BLaER1 (cell line): ENCODE data around the gene CXCL12.

Source experiments
- H3K27ac ChIP-seq: shearing (Covaris generic); formaldehyde crosslinking; 2 replicates; pipeline ENCODE4 v1.8.1; 2022
- H3K27me3 ChIP-seq: shearing (Covaris generic); formaldehyde crosslinking; 2 replicates; pipeline ENCODE4 v1.8.1; 2022
- H3K36me3 ChIP-seq: shearing (Covaris generic); formaldehyde crosslinking; 2 replicates; pipeline ENCODE4 v1.8.1; 2022
- H3K4me1 ChIP-seq: shearing (Covaris generic); formaldehyde crosslinking; 2 replicates; pipeline ENCODE4 v1.8.1; 2022
- H3K4me2 ChIP-seq: shearing (Covaris generic); formaldehyde crosslinking; 2 replicates; pipeline ENCODE4 v1.8.1; 2022
- H3K4me3 ChIP-seq: shearing (Covaris generic); formaldehyde crosslinking; 2 replicates; pipeline ENCODE4 v1.8.1; 2022
- H3K9ac ChIP-seq: shearing (Covaris generic); formaldehyde crosslinking; 2 replicates; pipeline ENCODE4 v1.8.1; 2022
- H3K9me3 ChIP-seq: shearing (Covaris generic); formaldehyde crosslinking; 2 replicates; pipeline ENCODE4 v1.8.1; 2022
- H4K20me1 ChIP-seq: shearing (Covaris generic); formaldehyde crosslinking; 2 replicates; pipeline ENCODE4 v1.8.1; 2022
- Cebpa-rat ChIP-seq: shearing (Covaris generic); IDR thresholded peaks from 2 replicates; pipeline ENCODE4 v1.8.1; 2022

CXCL12 gene

GRCh38 chr10:44332465-44332864, 52.4 kb downstream of the CXCL12 start:
- Histone ChIP-seq H3K36me3 (no peaks in the 10 kb centered on the region), H3K4me1 (peaks cover 20% of the 10 kb centered on the region), H3K4me3 (no peak overlapping the region), H3K9me3 (no peaks in the 10 kb centered on the region), H3K27me3 (no peaks in the 10 kb centered on the region), H3K4me2 (no peak overlapping the region), H3K27ac (no peak overlapping the region), H3K9ac (no peak overlapping the region), H4K20me1 (no peaks in the 10 kb centered on the region)
- TF ChIP-seq Cebpa-rat, result no peak

DNA sequence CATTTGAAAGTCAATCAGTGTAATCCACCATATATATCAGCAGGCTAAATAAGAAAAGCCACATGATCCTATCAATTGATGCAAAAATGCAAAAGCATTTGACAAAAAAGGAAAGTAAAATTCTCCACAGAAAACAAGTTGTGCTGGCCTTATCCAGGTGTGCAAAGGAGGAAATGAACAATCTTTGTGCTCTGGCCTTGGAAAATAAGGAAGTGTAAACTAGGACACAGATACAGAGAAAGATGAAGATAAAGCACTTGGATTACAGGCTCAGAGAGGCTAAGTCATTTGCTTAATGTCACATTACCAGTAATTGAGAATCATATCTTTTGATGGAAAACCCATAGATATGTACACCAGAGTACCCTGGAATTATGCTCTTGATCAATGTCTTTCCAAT, 54.5 kb downstream of the CXCL12 start:
- H3K36me3 ChIP-seq, result no peaks in the 10 kb centered on the region
- TF ChIP-seq Cebpa-rat, result no peak
- peaks cover 20% of the 10 kb centered on the region for H3K4me1 ChIP-seq
- no peak overlapping the region for H3K4me3 ChIP-seq
- H3K9me3 ChIP-seq, result no peaks in the 10 kb centered on the region
- H3K9ac ChIP-seq, result no peak overlapping the region
- no peak overlapping the region for H3K27ac ChIP-seq
- H3K27me3 ChIP-seq, result no peaks in the 10 kb centered on the region
- H3K4me2 ChIP-seq, result no peak overlapping the region
- H4K20me1 ChIP-seq, result no peaks in the 10 kb centered on the region

- Histone ChIP-seq H4K20me1 (no peaks in the 10 kb centered on the region), H3K27me3 (no peaks in the 10 kb centered on the region), H3K9ac (no peak overlapping the region), H3K27ac (no peak overlapping the region), H3K4me2 (no peak overlapping the region), H3K9me3 (no peaks in the 10 kb centered on the region), H3K36me3 (no peaks in the 10 kb centered on the region), H3K4me1 (no peaks in the 10 kb centered on the region; the same call in 1 of the 2 replicates), H3K4me3 (no peak overlapping the region)
- no peak for TF ChIP-seq Cebpa-rat
Observed at GRCh38 chr10:44327461-44327860, 57.4 kb downstream of the CXCL12 start.
